Central memory CD4-positive, alpha-beta T cell (primary cell): ENCODE results near the gene KCNC1.

Experiments
- DNase-seq: peaks from one replicate; pipeline ENCODE4 v3.0.0; 2022

The KCNC1 gene

DNA sequence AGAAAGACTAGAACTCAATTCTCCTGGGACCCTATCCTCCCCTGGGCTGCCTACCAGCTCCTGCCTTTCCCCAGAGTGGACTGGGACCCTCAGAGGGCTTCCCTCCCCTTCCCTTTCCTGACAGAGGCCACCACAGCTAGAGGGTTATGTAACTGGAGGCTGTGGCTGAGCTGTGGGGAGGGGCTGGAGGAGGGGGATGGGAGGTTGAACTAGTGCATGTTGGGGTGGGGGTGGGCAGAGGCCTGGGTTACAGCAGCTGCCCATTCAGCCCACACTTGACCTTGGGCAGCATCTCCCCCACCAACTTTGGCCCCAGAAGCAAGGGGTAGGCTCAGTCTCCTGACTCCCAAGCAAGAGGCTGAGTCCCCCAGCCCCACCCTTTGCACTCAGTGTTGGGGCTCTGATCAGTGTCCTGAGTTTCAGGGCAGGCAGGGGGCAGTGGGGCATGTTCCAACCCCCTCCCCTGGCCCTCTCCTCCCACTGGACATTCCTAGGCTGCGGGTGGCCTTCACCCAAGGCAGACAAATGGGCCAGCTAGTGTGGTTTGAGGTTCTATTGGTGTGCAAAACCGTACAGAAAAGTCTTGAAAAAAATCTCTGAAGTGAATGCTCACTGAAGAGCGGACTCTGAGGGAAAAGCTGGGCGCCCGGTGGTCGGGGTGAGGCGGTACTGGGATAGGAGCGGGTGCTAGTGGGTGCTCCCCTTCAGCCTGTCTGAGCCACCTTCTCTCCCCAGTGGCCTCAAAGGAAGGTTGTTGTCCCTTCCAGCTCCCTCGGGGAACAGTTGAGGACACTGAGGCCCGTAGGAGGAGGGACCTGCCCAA is 3.8 kb downstream of the KCNC1 start:
- no peak for DNase-seq

DNA sequence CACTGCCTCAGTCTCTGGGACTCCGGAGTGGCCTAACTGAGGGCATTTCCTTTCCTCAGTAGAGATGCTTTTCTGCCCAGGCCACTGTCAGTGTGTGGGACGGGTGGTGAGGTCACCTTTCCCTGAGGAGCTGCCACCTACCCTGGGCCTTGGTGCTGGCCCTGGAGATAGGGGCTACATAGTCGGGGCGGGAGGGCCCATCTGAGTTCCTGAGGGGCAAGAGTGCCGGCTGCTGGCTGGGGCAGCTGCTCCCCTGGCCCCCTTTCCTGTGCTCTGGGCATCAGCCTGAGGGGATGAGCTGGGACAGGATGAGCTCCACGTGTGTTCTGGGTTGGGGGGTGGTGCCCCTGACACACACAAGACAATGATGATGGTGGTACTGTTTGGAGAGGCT is 5.4 kb downstream of the KCNC1 start:
- no peak for DNase-seq

- no peak for DNase-seq
These were observed 6.2 kb downstream of the KCNC1 start for GRCh38 chr11:17740649-17741235.

DNA sequence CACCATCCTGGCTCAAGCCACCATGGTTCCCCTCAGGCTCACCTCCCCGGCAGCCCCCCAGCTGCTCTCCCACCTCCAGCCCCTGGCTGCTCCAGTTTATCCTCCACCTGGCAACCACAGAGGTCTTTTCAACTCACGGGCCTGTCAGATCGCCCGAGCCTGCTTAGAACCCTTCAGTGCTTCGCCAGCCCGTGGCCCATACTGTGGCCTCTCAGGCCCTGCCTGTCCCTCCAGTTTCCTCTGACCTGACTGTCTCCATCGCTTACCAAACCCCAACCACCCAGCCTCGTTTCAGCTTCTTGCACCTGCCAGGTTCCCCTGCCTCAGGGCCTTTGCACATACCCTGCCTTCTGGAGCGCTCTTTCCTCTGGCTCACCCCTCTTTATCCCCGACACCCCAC is 6.9 kb downstream of the KCNC1 start:
- no peak for DNase-seq

DNA sequence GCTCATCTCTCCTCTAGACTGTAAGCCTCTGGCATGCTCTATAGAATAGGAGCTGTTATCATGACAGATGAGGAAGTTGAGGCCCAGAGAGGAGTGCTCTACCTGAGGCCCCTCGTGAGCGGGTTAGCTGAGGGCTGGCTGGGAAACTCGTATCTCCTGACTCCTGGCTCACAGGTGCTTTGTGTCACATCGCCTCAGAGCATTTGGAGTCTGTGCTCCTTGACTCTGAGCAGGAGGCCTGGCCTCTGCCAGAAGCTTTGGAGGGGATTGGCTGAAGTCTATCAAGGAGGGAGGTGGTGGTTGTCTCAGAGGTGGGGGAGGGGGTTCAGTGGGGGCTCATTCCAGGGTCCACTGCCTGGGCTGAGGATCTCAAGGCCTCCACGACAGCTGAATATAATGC is 7.4 kb downstream of the KCNC1 start:
- no peak for DNase-seq

GRCh38 chr11:17743026-17743807 is 8.6 kb downstream of the KCNC1 start:
- DNase-seq = no peak

- no peak for DNase-seq
These were observed 9.2 kb downstream of the KCNC1 start for GRCh38 chr11:17743808-17744119.

DNA sequence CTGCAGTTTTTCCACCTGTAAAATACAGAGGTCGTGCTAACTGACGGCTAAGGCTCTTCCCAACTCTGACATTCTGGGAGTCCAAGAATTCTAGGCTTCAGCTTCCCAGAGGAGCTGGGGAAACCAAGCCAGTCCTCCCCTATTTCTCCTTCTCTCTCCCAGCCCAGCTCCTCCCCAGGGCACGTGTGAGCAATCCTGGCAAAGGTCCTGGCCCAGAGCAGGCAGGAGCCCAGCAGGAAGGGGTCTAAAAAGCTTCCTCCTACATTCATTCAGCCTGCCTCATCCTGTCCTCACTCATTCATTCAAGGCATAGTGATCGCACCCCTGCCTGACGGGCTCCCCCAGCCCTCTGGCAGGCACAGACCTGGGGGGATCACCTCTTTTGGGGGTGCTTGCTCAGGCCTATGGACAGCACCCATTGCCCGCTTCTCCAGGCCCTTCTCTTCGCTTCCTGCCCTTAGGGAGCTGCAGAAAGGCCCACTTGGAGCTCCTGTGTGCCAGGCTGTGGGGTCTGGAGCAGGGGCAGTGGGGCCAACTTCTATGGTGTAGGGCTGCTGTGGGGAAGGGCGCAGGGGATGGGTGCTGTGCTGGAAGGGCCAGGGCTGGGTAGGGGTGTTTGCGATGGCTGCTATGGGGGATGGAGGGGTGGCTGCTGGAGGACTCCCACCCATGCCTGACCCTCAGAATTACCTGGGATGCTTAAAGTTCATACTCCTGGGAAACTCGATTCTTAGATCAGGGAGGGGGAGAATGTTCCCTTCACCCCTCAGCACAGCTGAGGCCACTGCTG is 9.8 kb downstream of the KCNC1 start:
- no peak for DNase-seq

DNA sequence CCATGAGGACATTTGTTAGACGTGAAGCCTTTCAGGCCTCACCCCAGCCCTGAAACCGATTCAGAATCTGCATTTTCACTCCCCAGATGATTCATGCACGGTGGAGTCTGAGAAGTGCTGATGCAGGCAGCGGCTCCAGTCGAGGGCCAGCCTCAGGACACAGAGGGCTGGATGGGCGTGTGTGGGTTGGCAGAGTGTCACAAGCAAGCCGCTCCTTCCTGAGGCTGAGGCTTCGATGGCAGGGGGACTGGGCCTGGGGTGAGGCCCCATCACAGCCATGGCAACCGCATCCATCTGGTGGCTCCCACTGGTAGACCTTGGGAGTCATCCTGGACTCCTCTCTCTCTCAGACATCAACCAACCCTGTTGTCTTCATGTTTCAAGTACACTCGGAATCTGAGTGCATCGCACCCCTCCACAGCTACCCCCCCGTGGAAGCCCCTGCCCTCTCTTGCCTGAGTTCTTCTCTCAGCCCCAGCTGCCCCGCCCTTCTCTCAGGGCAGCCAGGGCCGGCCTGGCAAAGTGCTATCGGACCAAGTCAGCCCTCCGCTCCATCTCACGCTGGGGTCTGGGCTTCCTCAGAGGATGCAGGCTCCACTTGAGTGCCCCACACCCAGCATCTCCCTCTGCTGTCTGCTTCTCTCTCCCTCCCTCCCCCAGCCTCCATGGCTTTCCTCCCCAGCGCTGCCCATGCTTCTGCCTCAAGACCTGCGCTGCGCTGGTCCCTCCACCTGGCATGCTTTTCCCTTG is 10.6 kb downstream of the KCNC1 start:
- DNase-seq = no peak

DNA sequence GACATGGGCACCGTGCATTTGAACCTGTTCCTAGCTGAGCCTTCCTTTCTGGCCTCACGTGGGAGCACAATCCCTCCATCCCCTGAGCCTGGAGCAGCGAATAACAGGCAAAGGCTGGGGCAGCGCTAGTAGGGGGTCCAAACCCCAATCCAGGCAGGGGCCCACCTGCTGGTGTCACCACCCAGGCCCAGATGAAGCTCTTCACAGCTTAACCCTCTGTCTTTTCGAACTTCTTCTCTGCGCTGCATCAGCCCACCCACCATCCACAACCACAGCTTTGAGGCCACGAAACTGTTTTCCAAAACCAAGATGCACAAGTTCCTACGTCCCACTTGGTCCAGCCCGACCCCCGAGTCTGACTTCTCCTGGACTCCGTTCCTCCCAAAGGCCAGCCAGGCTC is 11.5 kb downstream of the KCNC1 start:
- no peak for DNase-seq

GRCh38 chr11:17747131-17747955 is 12.8 kb downstream of the KCNC1 start:
- DNase-seq = no peak

GRCh38 chr11:17748044-17748443 is 13.5 kb downstream of the KCNC1 start:
- DNase-seq = no peak

DNA sequence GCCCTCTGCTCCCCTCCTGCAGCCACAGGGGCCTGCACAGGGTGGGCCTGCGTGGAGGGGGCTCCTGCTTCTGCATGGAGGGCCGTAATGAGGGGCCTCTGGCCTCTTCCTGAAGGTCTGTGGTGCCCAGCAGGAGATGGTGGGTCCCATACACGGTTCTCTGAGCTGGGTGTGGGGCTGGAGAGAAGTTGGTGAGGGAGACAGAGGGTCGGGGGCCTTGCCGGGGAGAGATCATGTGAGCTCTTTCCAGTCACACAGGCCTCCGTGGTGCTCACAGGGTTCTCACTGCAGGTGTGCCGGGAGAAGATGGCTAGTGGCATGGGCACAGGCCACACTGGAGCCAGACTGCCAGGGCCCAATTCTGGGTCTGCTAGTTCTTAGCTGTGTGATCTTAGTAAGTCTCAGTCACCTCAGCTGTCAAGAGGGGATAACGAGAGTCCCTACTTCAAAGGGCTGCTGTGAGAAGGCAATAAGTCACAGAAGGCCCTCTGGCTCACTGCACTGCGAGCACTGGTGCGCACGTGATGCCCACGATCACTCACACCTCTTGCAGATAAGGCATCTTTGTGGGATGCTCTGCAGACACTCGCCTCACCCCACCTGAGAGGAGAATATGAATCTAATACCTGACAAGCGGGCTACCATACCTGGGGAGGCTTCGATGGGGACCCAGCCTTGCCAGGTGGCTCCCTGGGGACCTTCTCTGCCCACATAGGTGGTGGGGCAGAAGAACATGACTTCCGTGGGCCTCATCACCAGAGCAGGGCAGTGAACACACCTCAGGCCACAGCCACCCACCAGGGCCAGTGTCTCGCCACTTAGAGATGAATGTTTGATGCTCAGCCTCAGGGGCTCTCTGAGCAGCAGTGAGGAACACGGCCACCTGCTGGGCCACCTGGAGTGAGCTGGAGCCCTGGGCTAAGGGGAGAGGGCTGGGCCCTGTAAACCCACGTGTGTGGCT is 14.5 kb downstream of the KCNC1 start:
- DNase-seq = no peak

GRCh38 chr11:17750013-17750800 is 15.6 kb downstream of the KCNC1 start:
- no peak for DNase-seq

DNA sequence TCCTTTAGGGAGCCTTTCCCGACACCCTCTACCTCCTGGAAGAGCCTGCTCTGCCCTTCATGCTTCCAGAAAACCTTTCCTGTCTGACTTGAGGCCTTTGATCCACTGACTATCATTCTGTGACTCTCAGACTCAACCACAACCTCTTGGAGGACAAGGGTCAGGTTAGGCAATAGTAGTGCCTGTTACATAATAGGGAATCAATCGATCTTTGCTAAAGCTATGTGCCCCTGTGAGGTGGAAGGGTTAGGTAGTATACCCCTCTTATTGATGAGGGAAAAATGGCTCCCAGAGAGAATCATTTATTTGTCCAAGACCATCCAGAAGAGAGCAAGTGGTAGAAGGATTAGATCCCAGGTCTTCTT is 16.2 kb downstream of the KCNC1 start:
- DNase-seq = no peak

GRCh38 chr11:17751558-17751957 is 17.0 kb downstream of the KCNC1 start:
- DNase-seq = no peak

DNA sequence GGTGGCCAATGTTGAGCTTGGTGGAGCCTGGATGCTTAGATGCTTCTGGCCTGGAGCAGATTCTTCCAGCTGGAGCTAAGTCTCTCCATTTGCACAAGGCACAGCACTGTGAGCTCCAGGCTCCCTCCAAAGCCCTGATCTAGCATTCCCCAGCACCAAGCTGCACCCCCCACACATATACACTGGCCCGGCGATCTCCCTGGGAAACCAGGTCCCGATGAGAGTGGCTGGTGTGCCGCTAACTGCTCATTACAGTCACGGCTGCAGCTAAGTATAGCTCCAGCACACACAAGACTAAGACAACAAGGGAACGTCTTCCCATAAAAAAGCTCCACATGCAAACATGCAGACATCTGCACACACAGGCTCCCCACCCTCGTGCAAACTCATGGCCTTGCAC is 17.6 kb downstream of the KCNC1 start:
- no peak for DNase-seq

- DNase-seq = no peak
These were observed 18.6 kb downstream of the KCNC1 start for GRCh38 chr11:17753153-17753552.

DNA sequence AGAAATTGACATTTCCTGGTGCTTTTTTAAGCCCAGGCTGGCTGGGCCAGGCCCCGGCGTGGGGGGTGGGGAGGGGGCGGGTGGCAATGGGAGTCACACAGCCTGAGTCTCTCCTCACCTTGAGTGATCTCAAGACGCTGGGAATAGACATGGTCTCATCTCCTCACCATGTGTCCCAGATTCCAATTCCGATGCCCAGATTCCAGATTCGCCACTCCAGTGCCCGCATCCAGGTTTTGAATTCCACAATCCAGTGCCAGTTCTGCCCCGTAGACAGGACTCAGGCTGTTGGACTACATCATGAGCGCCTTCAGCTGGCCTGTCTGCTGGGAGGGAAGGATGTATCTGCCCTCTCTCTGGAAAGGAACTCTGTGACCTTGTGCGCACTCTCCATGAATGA is 19.1 kb downstream of the KCNC1 start:
- DNase-seq = no peak

- DNase-seq = no peak
These were observed 21.3 kb downstream of the KCNC1 start for GRCh38 chr11:17755891-17756290.
